HCT116 (cell line): ENCODE data around the gene PBX3. TPM values are rescaled to one million over a fixed set of nuclear protein-coding genes. Genes with fewer than 3 reads are reported as not detected.

ENCODE experiments used
- ATAC-seq: fragments of 200-7000 bp; cut with Tn5 transposase; 2 replicates; pipeline ENCODE4 v1.9.1; 2020; ENCODE audit warnings: mild to moderate bottlenecking, moderate library complexity
- BruUV-seq: library from RNA; stranded (reverse); fragments of 400-500 nt; replicated peaks from 2 replicates; lab custom pipeline; 2021; lab: Mats Ljungman, UMichigan
- CTCF ChIA-PET: fragments of 300-600 bp; sonication (Branson Sonifier 250); formaldehyde crosslinking; loops from one replicate; lab custom pipeline; 2021; ENCODE audit warnings: antibody characterized with exemption; lab: Charles Lee
- POLR2A ChIA-PET: fragments of 300-600, 350-600 bp; sonication (Branson Sonifier 250); formaldehyde crosslinking; loops from one replicate; lab custom pipeline; 2021; ENCODE audit warnings: antibody characterized with exemption; lab: Charles Lee
- RAD21 ChIA-PET, 2 experiments: fragments of 300-600 bp; sonication (Branson Sonifier 250); formaldehyde crosslinking; loops; one replicate each; lab custom pipeline; 2023; ENCODE audit warnings: low total read pairs in 2 of 2; ENCODE audit not compliant: uncharacterized antibody in 2 of 2, unreplicated experiment in 2 of 2, low non-redundant PET in 1 of 2; lab: Charles Lee
- DNase-seq: peaks from one replicate; pipeline ENCODE4 v3.0.0-alpha.2; 2010; ENCODE audit warnings: low read depth, low spot score
- H2AFZ ChIP-seq: fragments of 200-600 bp; shearing (Covaris generic), sonication (generic); 2 replicates; pipeline ENCODE4 v1.6.1; 2017; ENCODE audit warnings: low read depth, mixed run types, mixed read lengths, antibody characterized with exemption, low read length; ENCODE audit not compliant: poor library complexity, severe bottlenecking
- H3K27ac ChIP-seq: 2 replicates; pipeline ENCODE4 v1.5.1; 2012; ENCODE audit warnings: low read depth, low read length
- H3K27me3 ChIP-seq: fragments of 200-600 bp; sonication (generic); 2 replicates; pipeline ENCODE4 v1.6.1; 2016; ENCODE audit warnings: mixed run types, low read length, mixed read lengths; ENCODE audit not compliant: insufficient read depth
- H3K36me3 ChIP-seq, 2 experiments: fragments of 200-500 bp in 1 of 2; fragments of 200-600 bp in 1 of 2; sonication (Bioruptor generic) in 1 of 2; sonication (generic) in 1 of 2; 2 replicates each; pipeline versions ENCODE4 v1.5.1 to v1.6.1; 2014 to 2016; ENCODE audit warnings: low read length in 2 of 2, inconsistent platforms in 1 of 2, mixed read lengths in 1 of 2, mixed run types in 1 of 2; ENCODE audit not compliant: insufficient read depth in 2 of 2, control insufficient read depth in 1 of 2
- H3K4me1 ChIP-seq, 2 experiments: fragments of 200-600 bp in 1 of 2; sonication (generic) in 1 of 2; 2 replicates each; pipeline versions ENCODE4 v1.5.1 to v1.6.1; 2012 to 2017; ENCODE audit warnings: low read length in 2 of 2, inconsistent platforms in 1 of 2, mild to moderate bottlenecking in 1 of 2, mixed read lengths in 1 of 2, mixed run types in 1 of 2, moderate library complexity in 1 of 2; ENCODE audit not compliant: insufficient read depth in 2 of 2, control insufficient read depth in 1 of 2
- H3K4me2 ChIP-seq: fragments of 200-600 bp; sonication (generic); 2 replicates; pipeline ENCODE4 v1.6.1; 2017; ENCODE audit warnings: mixed run types, low read length, mixed read lengths
- H3K4me3 ChIP-seq, 2 experiments: fragments of 200-600 bp in 1 of 2; sonication (generic) in 1 of 2; replicated peaks in 1 of 2; 2 replicates each; pipeline ENCODE4 v1.5.1; 2011 to 2016; ENCODE audit warnings: low read length in 2 of 2, control low read depth in 1 of 2, low read depth in 1 of 2, mild to moderate bottlenecking in 1 of 2, mixed read lengths in 1 of 2, mixed run types in 1 of 2
- H3K79me2 ChIP-seq: fragments of 200-600 bp; sonication (generic); 2 replicates; pipeline ENCODE4 v1.6.1; 2017; ENCODE audit warnings: mild to moderate bottlenecking, mixed run types, low read length, moderate library complexity, mixed read lengths; ENCODE audit not compliant: insufficient read depth
- H3K9ac ChIP-seq: fragments of 200-600 bp; sonication (generic); 2 replicates; pipeline ENCODE4 v1.6.1; 2016; ENCODE audit warnings: low read length, mixed read lengths
- H3K9me2 ChIP-seq: fragments of 200-600 bp; sonication (generic), shearing (Covaris generic); 2 replicates; pipeline ENCODE4 v1.6.1; 2017; ENCODE audit warnings: mixed run types, mild to moderate bottlenecking, moderate library complexity; ENCODE audit not compliant: insufficient read depth
- H3K9me3 ChIP-seq, 2 experiments: fragments of 200-500 bp in 1 of 2; fragments of 200-600 bp in 1 of 2; sonication (Bioruptor generic) in 1 of 2; sonication (generic) in 1 of 2; 2 replicates each; pipeline ENCODE4 v1.6.1; 2014 to 2017; ENCODE audit warnings: low read length in 2 of 2, mixed read lengths in 2 of 2, inconsistent platforms in 1 of 2, low read depth in 1 of 2, mild to moderate bottlenecking in 1 of 2, mixed run types in 1 of 2, moderate library complexity in 1 of 2; ENCODE audit not compliant: control insufficient read depth in 1 of 2, insufficient read depth in 1 of 2
- H4K20me1 ChIP-seq: fragments of 200-600 bp; sonication (generic), shearing (Covaris generic); 2 replicates; pipeline ENCODE4 v1.6.1; 2017; ENCODE audit warnings: mixed run types, mild to moderate bottlenecking, moderate library complexity; ENCODE audit not compliant: insufficient read depth
- ATF3 ChIP-seq: IDR thresholded peaks from 2 replicates; pipeline ENCODE4 v1.6.1; 2012
- CEBPB ChIP-seq: IDR thresholded peaks from 2 replicates; pipeline ENCODE4 v1.6.1; 2012; ENCODE audit warnings: low read depth
- CTCF ChIP-seq, 3 experiments: fragments of 200-600 bp in 1 of 3; sonication (generic) in 1 of 3; IDR thresholded peaks in 2 of 3; conservative IDR thresholded peaks in 1 of 3; 2 replicates each; pipeline ENCODE4 v1.5.1; 2012 to 2017; ENCODE audit warnings: low read depth in 2 of 3, low read length in 2 of 3, antibody characterized with exemption in 1 of 3, borderline replicate concordance in 1 of 3, control low read depth in 1 of 3, mild to moderate bottlenecking in 1 of 3, mixed read lengths in 1 of 3, mixed run types in 1 of 3, moderate library complexity in 1 of 3; ENCODE audit not compliant: insufficient read depth in 1 of 3
- ELF1 ChIP-seq: IDR thresholded peaks from 2 replicates; pipeline ENCODE4 v1.6.1; 2012; ENCODE audit warnings: low read depth, borderline replicate concordance
- EZH2phosphoT487 ChIP-seq: fragments of 200-600 bp; IDR thresholded peaks from 2 replicates; pipeline ENCODE4 v1.6.1; 2018; ENCODE audit warnings: antibody characterized with exemption, borderline replicate concordance
- FOSL1 ChIP-seq: IDR thresholded peaks from 2 replicates; pipeline ENCODE4 v1.6.1; 2012; ENCODE audit warnings: low read depth
- JUND ChIP-seq: IDR thresholded peaks from 2 replicates; pipeline ENCODE4 v1.6.1; 2012
- MAX ChIP-seq: IDR thresholded peaks from 2 replicates; pipeline ENCODE4 v1.6.1; 2012
- POLR2A ChIP-seq: IDR thresholded peaks from 2 replicates; pipeline ENCODE4 v1.7.0; 2011; ENCODE audit warnings: borderline replicate concordance; ENCODE audit not compliant: insufficient read depth, insufficient read length; ENCODE audit errors: extremely low read depth
- POLR2AphosphoS5 ChIP-seq: IDR thresholded peaks from 2 replicates; pipeline ENCODE4 v1.6.1; 2011; ENCODE audit warnings: mild to moderate bottlenecking, low read depth, low read length, moderate library complexity
- SIN3A ChIP-seq: IDR thresholded peaks from 2 replicates; pipeline ENCODE4 v1.6.1; 2012; ENCODE audit warnings: low read depth
- SRF ChIP-seq: IDR thresholded peaks from 2 replicates; pipeline ENCODE4 v1.6.1; 2012; ENCODE audit warnings: low read depth
- TCF7L2 ChIP-seq: IDR thresholded peaks from 2 replicates; pipeline ENCODE4 v1.7.0; 2011; ENCODE audit warnings: borderline replicate concordance, inconsistent platforms; ENCODE audit not compliant: insufficient read depth, insufficient read length; ENCODE audit errors: extremely low read depth
- YY1 ChIP-seq: IDR thresholded peaks from 2 replicates; pipeline ENCODE4 v1.6.1; 2011; ENCODE audit warnings: low read length, low read depth, moderate library complexity, mild to moderate bottlenecking; ENCODE audit not compliant: insufficient replicate concordance; ENCODE audit errors: extremely low read depth
- ZNF274 ChIP-seq: fragments of 200-500 bp; sonication (Bioruptor generic); IDR thresholded peaks from 2 replicates; pipeline ENCODE4 v1.6.1; 2014; ENCODE audit warnings: mild to moderate bottlenecking, low read depth, low read length, inconsistent platforms
- intact Hi-C: fragments of 100-400 bp; cut with micrococcal nuclease; formaldehyde crosslinking; loops from 2 replicates; pipeline ENCODE4 v1.10.0; 2022
- total RNA-seq: library from RNA; stranded (reverse); gene quantifications from one replicate; pipeline ENCODE4 v1.2.1, GENCODE V29; 2021; ENCODE audit not compliant: unreplicated experiment

The PBX3 gene
- total RNA-seq, 1 experiment from 2014 or later: 13.5 TPM

- TF ChIP-seq CTCF (IDR thresholded peaks at IDR 0.05 in 2 of 3, conservative IDR thresholded peaks at IDR 0.05 in 1 of 3; ENCODE audit: borderline replicate concordance in 1 of 3, insufficient read depth in 1 of 3, low read depth in 2 of 3, low read length in 2 of 3) (no peak), POLR2A (no peak), ZNF274 (no peak), POLR2AphosphoS5 (no peak), ATF3 (no peak)
These were observed 2.2 kb upstream of the PBX3 start (continued) for GRCh38 chr9:125745018-125745417.

- H3K9me2 ChIP-seq: no peaks in the 10 kb centered on the region
- H3K79me2 ChIP-seq: no peaks in the 10 kb centered on the region
- BruUV-seq: no TSS peak
- H3K9me3 ChIP-seq: no peaks in the 10 kb centered on the region
- ChIA-PET CTCF (no interaction called here), RAD21 (interaction anchor here in 1 of 2 experiments (0.6 kb wide), 1 partner anchor 238 kb away, joined by 3 read pairs; no protein-coding TSS in a partner anchor), POLR2A (no interaction called here)
- peak overlapping the region in 1 of 2 experiments; percentile 44; a peak in 2 of 4 replicates for H3K4me3 ChIP-seq
- H3K27ac ChIP-seq: no peak overlapping the region
- H4K20me1 ChIP-seq: no peaks in the 10 kb centered on the region
- no peaks in the 10 kb centered on the region for H3K27me3 ChIP-seq
- H3K4me2 ChIP-seq: peak overlapping the region; percentile 80
- intact Hi-C loops: loop anchor here (5.0 to 10.0 kb wide), 2 partner anchors 338 to 479 kb away; no protein-coding TSS in a partner anchor
- H3K9ac ChIP-seq: no peak overlapping the region
- DNase-seq: no peak
- H2AFZ ChIP-seq: peak overlapping the region; percentile 13
- no peak for ATAC-seq
- peaks cover 3 to 23% of the 10 kb centered on the region in 2 experiments; a peak in 3 of 4 replicates for H3K4me1 ChIP-seq
- no peaks in the 10 kb centered on the region for H3K36me3 ChIP-seq
- TF ChIP-seq CTCF (IDR thresholded peaks at IDR 0.05 in 2 of 3, conservative IDR thresholded peaks at IDR 0.05 in 1 of 3; ENCODE audit: borderline replicate concordance in 1 of 3, insufficient read depth in 1 of 3, low read depth in 2 of 3, low read length in 2 of 3) (no peak), ELF1 (no peak), CEBPB (no peak), MAX (no peak), FOSL1 (no peak), TCF7L2 (no peak), SIN3A (no peak), SRF (no peak), ATF3 (no peak), YY1 (no peak), EZH2phosphoT487 (no peak), ZNF274 (no peak), JUND (no peak)
These were observed 1.5 kb upstream of the PBX3 start for GRCh38 chr9:125745682-125746016.
